Upper lobe of left lung (tissue), 6 donors: ENCODE measurements around the gene KCTD12. TPM values are rescaled to one million over a fixed set of nuclear protein-coding genes. Genes with fewer than 3 reads are reported as not detected.
"Not testable (repeated sequence)": the region's sequence is repeated elsewhere in the genome, so short reads cannot be mapped to it uniquely, and the experiment has no call there.

ENCODE experiments used
- ATAC-seq, 2 donors: fragments of 200-7000 bp; cut with Tn5 transposase; one replicate each; pipeline ENCODE4 v1.9.1; 2022; ENCODE audit warnings: mild to moderate bottlenecking in 2 of 2, moderate library complexity in 2 of 2; ENCODE audit not compliant: low FRiP score in 2 of 2
- DNase-seq, 2 donors: peaks; one replicate each; pipeline ENCODE4 v3.0.0-alpha.2; 2019 to 2020
- H3K27ac ChIP-seq, 4 donors: fragments of 200-600 bp; sonication (generic); one replicate each; pipeline ENCODE4 v1.5.1; 2016 to 2019
- H3K27me3 ChIP-seq, 4 donors: fragments of 200-600 bp; sonication (generic); one replicate each; pipeline ENCODE4 v1.5.1; 2017 to 2019
- H3K36me3 ChIP-seq, 4 donors: fragments of 200-600 bp; sonication (generic); one replicate each; pipeline ENCODE4 v1.5.1; 2016 to 2019
- H3K4me1 ChIP-seq, 4 donors: fragments of 200-600 bp; sonication (generic); one replicate each; pipeline ENCODE4 v1.5.1; 2018 to 2019
- H3K4me3 ChIP-seq, 4 donors: fragments of 200-600 bp; sonication (generic); one replicate each; pipeline ENCODE4 v1.5.1; 2017 to 2019; ENCODE audit warnings: mild to moderate bottlenecking in 2 of 4, moderate library complexity in 1 of 4
- H3K9me3 ChIP-seq, 4 donors: fragments of 200-600 bp; sonication (generic); one replicate each; pipeline ENCODE4 v1.5.1; 2018 to 2019
- EP300 ChIP-seq, 4 donors: sonication (generic); formaldehyde crosslinking; IDR thresholded peaks; one replicate each; pipeline ENCODE4 v1.5.1; 2017; ENCODE audit warnings: antibody characterized with exemption in 4 of 4, control low read depth in 2 of 4
- POLR2A ChIP-seq, 4 donors: fragments of 450-650 bp; IDR thresholded peaks; one replicate each; pipeline ENCODE4 v1.5.1; 2016 to 2017; ENCODE audit warnings: antibody characterized with exemption in 4 of 4, mild to moderate bottlenecking in 2 of 4
- POLR2AphosphoS5 ChIP-seq, 2 donors: sonication (generic); formaldehyde crosslinking; IDR thresholded peaks; one replicate each; pipeline ENCODE4 v1.5.1; 2017; ENCODE audit warnings: antibody characterized with exemption in 2 of 2
- WGBS, 2 donors: methylation state at CpG; one replicate each; pipeline ENCODE4 v1.1.5; 2017 to 2018; 5-methylcytosine and 5-hydroxymethylcytosine counted together
- total RNA-seq, 6 donors: library from RNA; depleted of rRNA in 4 of 6; stranded (reverse); fragments of >200 nt in 4 of 6; gene quantifications; one replicate each; pipeline versions ENCODE4 v1.1.0 to v1.2.1, GENCODE V29; 2016 to 2021
- TF ChIP-seq, protein P1 (sequence below), 6 experiments: fragments of 450-650 bp in 4 of 6; fragments of 200-600 bp in 2 of 6; sonication (generic) in 2 of 6; IDR thresholded peaks; one replicate each; pipeline ENCODE4 v1.5.1; 2016 to 2019; ENCODE audit warnings: antibody characterized with exemption in 6 of 6
- donor health status: DM: no; HTN: no; CAD: no; lungs with moderate emphysema.
- donor health status: DM: no; HTN: yes; CAD: no; lungs with severe emphysema.

Gene KCTD12
- total RNA-seq, 6 donors from 2014 or later = 40.9 to 165 (median 85.6) TPM

DNA sequence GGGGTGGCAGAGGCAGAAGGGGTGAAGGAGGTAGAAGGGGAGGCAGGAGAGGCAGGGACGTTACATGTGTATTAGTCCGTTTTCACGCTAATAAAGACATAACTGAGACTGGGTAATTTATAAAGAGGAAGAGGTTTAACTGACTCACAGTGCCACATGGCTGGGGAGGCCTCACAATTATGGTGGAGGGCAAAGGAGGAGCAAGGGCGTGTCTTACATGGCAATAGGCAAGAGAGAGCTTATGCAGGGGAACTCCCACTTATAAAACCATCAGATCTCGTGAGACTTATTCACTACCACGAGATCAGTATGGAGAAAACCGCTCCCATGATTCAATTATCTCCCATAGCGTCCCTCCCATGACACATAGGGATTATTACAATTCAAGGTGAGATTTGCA lies 43.1 kb upstream of the KCTD12 start:
- ATAC-seq (no peak), DNase-seq (no peak)
- H3K4me3 ChIP-seq = no peak overlapping the region
- no peaks in the 10 kb centered on the region for H3K27me3 ChIP-seq
- 91% methylated on average over 8 of the region's 8 CpGs for WGBS, 2 donors
- no peaks in the 10 kb centered on the region for H3K36me3 ChIP-seq
- H3K27ac ChIP-seq = no peak overlapping the region
- H3K4me1 ChIP-seq = no peaks in the 10 kb centered on the region
- no peak for TF ChIP-seq EP300 (IDR thresholded peaks at IDR 0.05)
- TF ChIP-seq POLR2A (IDR thresholded peaks at IDR 0.05) = no peak
- TF ChIP-seq, protein P1, sequence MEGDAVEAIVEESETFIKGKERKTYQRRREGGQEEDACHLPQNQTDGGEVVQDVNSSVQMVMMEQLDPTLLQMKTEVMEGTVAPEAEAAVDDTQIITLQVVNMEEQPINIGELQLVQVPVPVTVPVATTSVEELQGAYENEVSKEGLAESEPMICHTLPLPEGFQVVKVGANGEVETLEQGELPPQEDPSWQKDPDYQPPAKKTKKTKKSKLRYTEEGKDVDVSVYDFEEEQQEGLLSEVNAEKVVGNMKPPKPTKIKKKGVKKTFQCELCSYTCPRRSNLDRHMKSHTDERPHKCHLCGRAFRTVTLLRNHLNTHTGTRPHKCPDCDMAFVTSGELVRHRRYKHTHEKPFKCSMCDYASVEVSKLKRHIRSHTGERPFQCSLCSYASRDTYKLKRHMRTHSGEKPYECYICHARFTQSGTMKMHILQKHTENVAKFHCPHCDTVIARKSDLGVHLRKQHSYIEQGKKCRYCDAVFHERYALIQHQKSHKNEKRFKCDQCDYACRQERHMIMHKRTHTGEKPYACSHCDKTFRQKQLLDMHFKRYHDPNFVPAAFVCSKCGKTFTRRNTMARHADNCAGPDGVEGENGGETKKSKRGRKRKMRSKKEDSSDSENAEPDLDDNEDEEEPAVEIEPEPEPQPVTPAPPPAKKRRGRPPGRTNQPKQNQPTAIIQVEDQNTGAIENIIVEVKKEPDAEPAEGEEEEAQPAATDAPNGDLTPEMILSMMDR (IDR thresholded peaks at IDR 0.05) = no peak
- TF ChIP-seq POLR2AphosphoS5 (IDR thresholded peaks at IDR 0.05) = no peak
- H3K9me3 ChIP-seq = peaks cover 0 to 6% (median 0%) of the 10 kb centered on the region in 4 donors

DNA sequence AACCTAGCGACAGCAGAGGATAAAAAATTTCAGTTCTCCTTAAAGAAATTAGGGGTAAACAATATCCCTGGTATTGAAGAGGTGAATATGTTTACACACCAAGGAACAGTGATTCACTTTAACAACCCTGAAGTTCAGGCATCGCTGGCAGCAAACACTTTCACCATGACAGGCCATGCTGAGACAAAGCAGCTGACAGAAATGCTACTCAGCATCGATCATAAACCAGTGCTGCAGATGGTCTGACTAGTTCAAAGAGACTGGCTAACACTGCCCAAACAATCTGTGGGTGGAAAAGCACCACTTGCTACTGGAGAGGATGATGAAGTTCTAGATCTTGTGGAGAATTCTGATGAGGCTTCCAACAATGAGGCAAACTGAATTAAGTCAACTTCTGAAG lies 42.3 kb upstream of the KCTD12 start:
- TF ChIP-seq, protein P1 (IDR thresholded peaks at IDR 0.05) = no peak
- TF ChIP-seq EP300 (IDR thresholded peaks at IDR 0.05) (no peak), POLR2A (IDR thresholded peaks at IDR 0.05) (no peak), POLR2AphosphoS5 (IDR thresholded peaks at IDR 0.05) (no peak)
- WGBS, 2 donors = 80 to 88% methylated on average over 3 of the region's 3 CpGs
- Histone ChIP-seq H3K9me3 (peaks cover 0 to 6% (median 0%) of the 10 kb centered on the region in 4 donors), H3K27me3 (no peaks in the 10 kb centered on the region), H3K27ac (no peak overlapping the region), H3K36me3 (no peaks in the 10 kb centered on the region), H3K4me3 (no peak overlapping the region), H3K4me1 (no peaks in the 10 kb centered on the region)
- DNase-seq = no peak
- no peak for ATAC-seq

- peaks cover 0 to 6% (median 0%) of the 10 kb centered on the region in 4 donors for H3K9me3 ChIP-seq
- ATAC-seq = no peak
- TF ChIP-seq POLR2A (IDR thresholded peaks at IDR 0.05) (no peak), POLR2AphosphoS5 (IDR thresholded peaks at IDR 0.05) (no peak), EP300 (IDR thresholded peaks at IDR 0.05) (no peak)
- TF ChIP-seq, protein P1 (IDR thresholded peaks at IDR 0.05) = no peak
- no peak overlapping the region for H3K4me3 ChIP-seq
- WGBS, 2 donors = 72 to 86% methylated on average over 5 of the region's 5 CpGs
- H3K4me1 ChIP-seq = no peaks in the 10 kb centered on the region
- no peaks in the 10 kb centered on the region for H3K27me3 ChIP-seq
- H3K27ac ChIP-seq = no peak overlapping the region
- no peaks in the 10 kb centered on the region for H3K36me3 ChIP-seq
- no peak for DNase-seq
Observed at GRCh38 chr13:76927955-76928354, 41.8 kb upstream of the KCTD12 start.

- Histone ChIP-seq H3K27me3 (no peaks in the 10 kb centered on the region), H3K9me3 (no peaks in the 10 kb centered on the region), H3K36me3 (no peaks in the 10 kb centered on the region), H3K4me1 (no peaks in the 10 kb centered on the region), H3K27ac (no peak overlapping the region), H3K4me3 (no peak overlapping the region)
- ATAC-seq (no peak), DNase-seq (no peak)
- TF ChIP-seq, protein P1 (IDR thresholded peaks at IDR 0.05) = no peak
- TF ChIP-seq EP300 (IDR thresholded peaks at IDR 0.05) (no peak), POLR2A (IDR thresholded peaks at IDR 0.05) (no peak), POLR2AphosphoS5 (IDR thresholded peaks at IDR 0.05) (no peak)
- 89 to 90% methylated on average over 1 of the region's 1 CpG for WGBS, 2 donors
Observed at GRCh38 chr13:76925115-76925514, 38.9 kb upstream of the KCTD12 start.

- ATAC-seq = no peak
- WGBS, 2 donors = 33 to 92% methylated on average over 1 of the region's 1 CpG
Observed at GRCh38 chr13:76921516-76921915, 35.3 kb upstream of the KCTD12 start.

GRCh38 chr13:76917755-76918481 lies 31.7 kb upstream of the KCTD12 start:
- H3K4me1 ChIP-seq, H3K27me3 ChIP-seq, H3K4me3 ChIP-seq, DNase-seq, H3K36me3 ChIP-seq, H3K9me3 ChIP-seq, H3K27ac ChIP-seq: not testable (repeated sequence)
- ATAC-seq = peak in 1 of 2 donors; percentile 36
- WGBS, 2 donors = 87 to 92% methylated on average over 6 to 12 of the region's 12 CpGs

More at GRCh38 chr13:76921516-76921915, 35.3 kb upstream of the KCTD12 start:
- no peaks in the 10 kb centered on the region for H3K9me3 ChIP-seq
- H3K36me3 ChIP-seq = no peaks in the 10 kb centered on the region
- no peak overlapping the region for H3K4me3 ChIP-seq
- H3K27me3 ChIP-seq = no peaks in the 10 kb centered on the region
- no peak overlapping the region for H3K27ac ChIP-seq
- no peaks in the 10 kb centered on the region for H3K4me1 ChIP-seq
- no peak for DNase-seq
- TF ChIP-seq EP300 (IDR thresholded peaks at IDR 0.05) (no peak), POLR2A (IDR thresholded peaks at IDR 0.05) (no peak)
